ENCODE results near the gene CDC40. TPM values are rescaled to one million over a fixed set of nuclear protein-coding genes. Genes with fewer than 3 reads are reported as not detected.
"Not testable (repeated sequence)": the region's sequence is repeated elsewhere in the genome, so short reads cannot be mapped to it uniquely, and the experiment has no call there.

CDC40 gene
- polyA plus RNA-seq, 1 donor, result 14.2 TPM

DNA sequence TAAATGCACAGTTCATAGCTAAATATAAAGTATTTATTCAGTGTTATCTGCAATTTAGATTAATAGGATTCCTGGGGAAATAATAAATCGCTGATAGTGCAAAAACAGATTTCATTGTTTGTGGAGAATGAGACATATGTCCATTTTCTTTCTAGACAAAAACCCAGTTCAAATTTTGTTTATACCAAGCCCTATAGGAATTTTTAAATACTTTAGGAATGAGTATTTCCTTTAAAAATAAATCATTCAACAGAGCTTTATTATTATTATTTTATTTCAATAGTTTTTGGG is 91.5 kb downstream of the CDC40 start:
- no peak for DNase-seq

DNA sequence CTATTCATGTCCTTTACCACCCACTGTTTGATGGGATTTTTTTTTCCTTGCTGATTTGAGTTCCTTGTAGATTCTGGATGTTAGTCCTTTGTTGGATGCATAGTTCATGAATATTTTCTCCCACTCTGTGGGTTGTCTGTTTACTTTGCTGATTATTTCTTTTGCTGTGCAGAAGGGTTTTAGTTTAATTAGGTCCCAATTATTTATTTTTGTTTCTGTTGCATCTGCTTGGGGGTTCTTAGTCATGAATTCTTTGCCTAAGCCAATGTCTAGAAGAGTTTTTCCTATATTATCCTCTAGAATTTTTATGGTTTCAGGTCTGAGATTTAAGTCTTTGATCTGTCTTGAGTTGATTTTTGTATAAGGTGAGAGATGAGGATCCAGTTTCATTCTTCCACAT is 92.6 kb downstream of the CDC40 start:
- DNase-seq, result not testable (repeated sequence)

DNA sequence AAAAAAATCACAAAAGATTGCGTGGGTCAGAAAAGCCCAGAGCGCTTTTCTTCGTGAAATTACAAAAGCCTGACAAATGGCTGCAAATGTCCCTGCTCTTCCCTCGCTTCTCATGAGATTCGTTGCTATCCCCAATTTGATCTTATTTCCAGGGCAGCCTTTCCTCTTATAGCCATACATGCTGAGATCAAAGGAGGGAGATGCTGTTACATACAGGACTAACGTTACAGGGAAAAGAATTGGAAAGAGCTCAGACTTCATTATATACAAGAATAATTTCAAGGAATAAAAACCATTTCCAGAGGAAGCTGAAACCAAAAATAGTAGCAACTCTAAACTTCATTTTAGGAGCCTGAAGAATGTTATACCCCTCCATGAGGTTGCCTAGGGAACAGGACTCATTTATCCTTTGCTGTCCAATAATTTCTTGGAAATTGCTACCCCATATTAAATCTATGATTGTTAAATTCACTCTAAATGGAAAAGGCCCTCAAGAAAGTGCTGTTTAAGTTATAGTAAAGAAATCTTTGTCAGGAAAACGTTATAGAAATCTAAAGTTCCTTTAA is 97.0 kb downstream of the CDC40 start:
- no peak for DNase-seq

Other genes starting within 250 kb of the CDC40 start
- gene GPR6, start 202.1 kb upstream of the CDC40 start, polyA plus RNA-seq (ENCODE audit: insufficient read length), result not detected
- 7.7 TPM for gene WASF1, start 757 bp upstream of the CDC40 start, polyA plus RNA-seq (ENCODE audit: insufficient read length)
- 0.23 TPM for gene METTL24, start 177.9 kb downstream of the CDC40 start, polyA plus RNA-seq (ENCODE audit: insufficient read length)
- gene DDO, start 235.1 kb downstream of the CDC40 start, polyA plus RNA-seq (ENCODE audit: insufficient read length), result 0.89 TPM

Data from hindlimb muscle (tissue), 1 donor.